ENCODE results near the gene ATP10B. TPM values are rescaled to one million over a fixed set of nuclear protein-coding genes. Genes with fewer than 3 reads are reported as not detected.

ATP10B gene
- total and polyA plus RNA-seq, 2 experiments from 2014 or later: not detected

DNA sequence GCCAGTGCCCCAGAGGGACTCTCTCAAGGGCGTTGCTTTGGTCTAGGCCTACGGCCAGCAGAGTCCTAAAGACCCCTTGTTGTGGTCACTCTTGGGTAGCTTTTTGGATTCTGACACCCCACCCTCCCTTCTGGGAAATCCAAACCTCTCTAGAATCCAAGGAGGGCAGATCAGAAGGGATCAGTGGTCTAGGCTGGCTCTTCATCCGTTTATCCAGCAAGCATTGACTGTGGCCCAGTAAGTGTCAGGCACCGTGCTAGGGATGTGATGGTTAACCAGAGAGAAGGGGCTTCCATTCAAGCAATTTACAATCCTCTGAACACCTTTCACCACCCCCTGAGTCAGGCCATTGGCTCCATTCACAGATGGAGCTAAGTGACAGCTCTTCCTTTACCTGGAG lies 249.3 kb downstream of the ATP10B start:
- TF ChIP-seq EZH2 (IDR thresholded peaks at IDR 0.05; ENCODE audit: insufficient read depth, poor library complexity, severe bottlenecking) (no peak), EZH2phosphoT487 (IDR thresholded peaks at IDR 0.05; ENCODE audit: insufficient read depth, low read depth) (no peak)
- Histone ChIP-seq H3K4me3 (no peak overlapping the region), H3K27me3 (replicated peaks; ENCODE audit: insufficient read depth) (no peaks in the 10 kb centered on the region), H3K9me3 (ENCODE audit: low read depth) (no peaks in the 10 kb centered on the region), H3F3A (ENCODE audit: insufficient read depth) (no peaks in the 10 kb centered on the region), H3K9me2 (ENCODE audit: insufficient read depth) (no peaks in the 10 kb centered on the region), H3K4me1 (ENCODE audit: insufficient read depth) (no peaks in the 10 kb centered on the region), H3K4me2 (ENCODE audit: unreplicated experiment) (no peak overlapping the region), H3K9ac (no peak overlapping the region), H3K79me2 (ENCODE audit: insufficient read depth) (no peaks in the 10 kb centered on the region), H3K36me3 (ENCODE audit: low read depth) (no peaks in the 10 kb centered on the region), H2AFZ (no peak overlapping the region), H3K27ac (no peak overlapping the region), H4K20me1 (ENCODE audit: insufficient read depth) (no peaks in the 10 kb centered on the region)
- DNase-seq: no peak
- in situ Hi-C loops (cut with MboI): no loop called here
- 44 to 47% methylated on average over 4 of the region's 4 CpGs for WGBS, 2 experiments (ENCODE audit: low coverage in 1 of 2, low lambda C conversion rate in 2 of 2, missing lambda C conversion rate in 2 of 2)

DNA sequence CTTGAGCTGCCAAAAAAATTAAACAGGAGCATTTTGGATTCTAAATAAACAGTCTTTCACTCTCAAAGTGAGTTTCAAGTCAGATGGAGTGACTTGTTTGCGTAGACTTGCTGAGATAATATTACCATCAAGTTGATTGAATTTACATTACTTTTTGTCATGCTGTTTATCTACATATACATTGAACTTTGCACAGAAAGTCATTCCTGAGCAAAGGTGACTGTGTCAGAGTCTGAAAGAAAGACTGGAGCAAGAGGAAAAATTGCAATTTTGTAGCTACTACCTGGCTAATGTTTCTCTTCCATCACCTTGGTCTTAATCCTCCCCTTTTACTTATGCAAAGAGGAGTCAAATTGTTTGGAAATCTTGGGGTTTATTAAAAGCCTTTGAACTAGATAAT lies 251.0 kb downstream of the ATP10B start:
- in situ Hi-C loops (cut with MboI): no loop called here
- H3K36me3 ChIP-seq (ENCODE audit: low read depth): no peaks in the 10 kb centered on the region

DNA sequence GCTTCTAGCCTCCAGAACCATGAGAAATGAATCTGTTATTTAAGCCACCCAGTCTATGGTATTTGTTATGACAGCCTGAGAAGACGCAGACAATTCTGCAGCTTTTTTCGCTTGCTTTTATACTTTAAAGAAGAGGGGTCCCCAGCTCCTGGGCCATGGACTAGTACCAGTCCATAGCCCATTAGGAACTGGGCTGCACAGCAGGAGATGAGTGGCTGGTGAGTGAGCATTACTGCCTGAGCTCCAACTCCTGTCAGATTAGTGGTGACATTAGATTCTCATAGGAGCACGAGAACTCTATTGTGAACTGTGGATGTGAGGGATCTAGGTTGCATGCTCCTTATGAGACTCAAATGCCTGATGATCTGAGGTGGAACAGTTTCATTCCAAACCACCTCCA lies 278.7 kb downstream of the ATP10B start:
- 25 to 42% methylated on average over 3 of the region's 3 CpGs for WGBS, 2 experiments (ENCODE audit: low coverage in 1 of 2, low lambda C conversion rate in 2 of 2, missing lambda C conversion rate in 2 of 2)
- Histone ChIP-seq H3K36me3 (ENCODE audit: low read depth) (no peaks in the 10 kb centered on the region), H4K20me1 (ENCODE audit: insufficient read depth) (no peaks in the 10 kb centered on the region), H3K9me2 (ENCODE audit: insufficient read depth) (no peaks in the 10 kb centered on the region), H3K9ac (no peak overlapping the region), H3K27ac (no peak overlapping the region), H3K4me3 (no peak overlapping the region), H3K4me1 (ENCODE audit: insufficient read depth) (no peaks in the 10 kb centered on the region), H3F3A (ENCODE audit: insufficient read depth) (no peaks in the 10 kb centered on the region), H2AFZ (no peak overlapping the region), H3K9me3 (ENCODE audit: low read depth) (no peaks in the 10 kb centered on the region), H3K4me2 (ENCODE audit: unreplicated experiment) (no peak overlapping the region), H3K27me3 (replicated peaks; ENCODE audit: insufficient read depth) (no peaks in the 10 kb centered on the region), H3K79me2 (ENCODE audit: insufficient read depth) (no peaks in the 10 kb centered on the region)
- TF ChIP-seq EZH2phosphoT487 (IDR thresholded peaks at IDR 0.05; ENCODE audit: insufficient read depth, low read depth) (no peak), EZH2 (IDR thresholded peaks at IDR 0.05; ENCODE audit: insufficient read depth, poor library complexity, severe bottlenecking) (no peak)
- in situ Hi-C loops (cut with MboI): no loop called here
- DNase-seq: no peak

More for the DNA sequence above, 251.0 kb downstream of the ATP10B start:
- Histone ChIP-seq H3K27ac (no peak overlapping the region), H2AFZ (no peak overlapping the region), H3K4me1 (ENCODE audit: insufficient read depth) (no peaks in the 10 kb centered on the region), H3K27me3 (replicated peaks; ENCODE audit: insufficient read depth) (no peaks in the 10 kb centered on the region), H3K4me2 (ENCODE audit: unreplicated experiment) (no peak overlapping the region), H3K4me3 (no peak overlapping the region), H4K20me1 (ENCODE audit: insufficient read depth) (no peaks in the 10 kb centered on the region), H3K79me2 (ENCODE audit: insufficient read depth) (no peaks in the 10 kb centered on the region), H3F3A (ENCODE audit: insufficient read depth) (no peaks in the 10 kb centered on the region), H3K9ac (no peak overlapping the region), H3K9me2 (ENCODE audit: insufficient read depth) (no peaks in the 10 kb centered on the region), H3K9me3 (ENCODE audit: low read depth) (no peaks in the 10 kb centered on the region)
- WGBS, 2 experiments (ENCODE audit: low coverage in 1 of 2, low lambda C conversion rate in 2 of 2, missing lambda C conversion rate in 2 of 2): 44 to 50% methylated on average over 1 of the region's 1 CpG
- no peak for DNase-seq
- TF ChIP-seq EZH2phosphoT487 (IDR thresholded peaks at IDR 0.05; ENCODE audit: insufficient read depth, low read depth) (no peak), EZH2 (IDR thresholded peaks at IDR 0.05; ENCODE audit: insufficient read depth, poor library complexity, severe bottlenecking) (no peak)

DNA sequence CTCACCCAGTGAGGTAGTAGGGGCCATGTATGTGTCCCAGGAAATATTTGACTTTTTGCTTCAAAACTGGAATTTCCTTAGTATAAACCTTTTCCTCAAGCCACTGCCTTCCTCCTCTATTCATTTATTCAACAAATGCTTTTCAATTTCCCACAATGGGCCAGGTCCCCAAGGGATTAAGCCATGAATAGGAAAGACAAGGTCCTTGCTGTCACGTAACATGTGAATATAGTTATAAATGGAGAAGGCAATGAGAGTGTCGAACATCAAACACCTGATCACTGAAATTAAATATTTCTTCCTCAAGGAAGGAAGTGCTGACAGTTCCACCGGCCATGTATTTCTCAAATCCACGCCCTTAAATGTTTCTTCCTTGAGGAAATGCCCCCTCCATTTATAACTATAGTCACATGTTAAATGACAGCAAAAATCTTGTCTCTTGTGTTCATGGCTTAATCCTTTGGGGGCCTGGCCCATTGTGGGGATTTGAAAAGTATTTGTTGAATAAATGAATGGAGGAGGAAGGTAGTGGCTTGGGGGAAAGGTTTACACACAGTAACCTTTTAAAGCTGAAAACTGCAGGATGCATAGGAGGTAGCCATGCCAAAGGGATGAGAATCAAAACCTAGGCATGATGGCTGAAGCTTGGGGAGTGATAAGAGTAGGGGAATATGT lies 284.8 kb downstream of the ATP10B start:
- Histone ChIP-seq H3K4me1 (ENCODE audit: insufficient read depth) (no peaks in the 10 kb centered on the region), H3K4me2 (ENCODE audit: unreplicated experiment) (no peak overlapping the region), H2AFZ (no peak overlapping the region), H3K79me2 (ENCODE audit: insufficient read depth) (no peaks in the 10 kb centered on the region), H3F3A (ENCODE audit: insufficient read depth) (no peaks in the 10 kb centered on the region), H3K4me3 (no peak overlapping the region), H3K27ac (no peak overlapping the region), H3K9me2 (ENCODE audit: insufficient read depth) (no peaks in the 10 kb centered on the region), H3K9me3 (ENCODE audit: low read depth) (no peaks in the 10 kb centered on the region), H3K36me3 (ENCODE audit: low read depth) (no peaks in the 10 kb centered on the region), H3K9ac (no peak overlapping the region), H3K27me3 (replicated peaks; ENCODE audit: insufficient read depth) (0 out of 2 replicates have a peak, but pooled peaks cover 8% of the 10 kb centered on the region), H4K20me1 (ENCODE audit: insufficient read depth) (no peaks in the 10 kb centered on the region)
- no peak for DNase-seq
- TF ChIP-seq EZH2 (IDR thresholded peaks at IDR 0.05; ENCODE audit: insufficient read depth, poor library complexity, severe bottlenecking): no peak
- WGBS, 2 experiments (ENCODE audit: low coverage in 1 of 2, low lambda C conversion rate in 2 of 2, missing lambda C conversion rate in 2 of 2): 38 to 52% methylated on average over 4 of the region's 4 CpGs
- in situ Hi-C loops (cut with MboI): no loop called here

All from GM23248 (cell line).